ENCODE results near the gene POFUT2. TPM values are rescaled to one million over a fixed set of nuclear protein-coding genes. Genes with fewer than 3 reads are reported as not detected.

Gene POFUT2, protein sequence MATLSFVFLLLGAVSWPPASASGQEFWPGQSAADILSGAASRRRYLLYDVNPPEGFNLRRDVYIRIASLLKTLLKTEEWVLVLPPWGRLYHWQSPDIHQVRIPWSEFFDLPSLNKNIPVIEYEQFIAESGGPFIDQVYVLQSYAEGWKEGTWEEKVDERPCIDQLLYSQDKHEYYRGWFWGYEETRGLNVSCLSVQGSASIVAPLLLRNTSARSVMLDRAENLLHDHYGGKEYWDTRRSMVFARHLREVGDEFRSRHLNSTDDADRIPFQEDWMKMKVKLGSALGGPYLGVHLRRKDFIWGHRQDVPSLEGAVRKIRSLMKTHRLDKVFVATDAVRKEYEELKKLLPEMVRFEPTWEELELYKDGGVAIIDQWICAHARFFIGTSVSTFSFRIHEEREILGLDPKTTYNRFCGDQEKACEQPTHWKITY
- total RNA-seq: 10 to 100 TPM; 24.1 to 37.0 (median 28.8) TPM
- 10 to 100 TPM; 10.5 to 23.2 (median 19.3) TPM for polyA plus RNA-seq
- long read RNA-seq, donor 1, partial matches to known transcripts: 0 of 2 reads
- long read RNA-seq, donor 1, other reads (novel, unspliced or antisense): 0 of 2 reads
- long read RNA-seq, donor 2, partial matches to known transcripts: 0 of 5 reads
- long read RNA-seq, donor 2, other reads (novel, unspliced or antisense): 0 of 5 reads

DNA sequence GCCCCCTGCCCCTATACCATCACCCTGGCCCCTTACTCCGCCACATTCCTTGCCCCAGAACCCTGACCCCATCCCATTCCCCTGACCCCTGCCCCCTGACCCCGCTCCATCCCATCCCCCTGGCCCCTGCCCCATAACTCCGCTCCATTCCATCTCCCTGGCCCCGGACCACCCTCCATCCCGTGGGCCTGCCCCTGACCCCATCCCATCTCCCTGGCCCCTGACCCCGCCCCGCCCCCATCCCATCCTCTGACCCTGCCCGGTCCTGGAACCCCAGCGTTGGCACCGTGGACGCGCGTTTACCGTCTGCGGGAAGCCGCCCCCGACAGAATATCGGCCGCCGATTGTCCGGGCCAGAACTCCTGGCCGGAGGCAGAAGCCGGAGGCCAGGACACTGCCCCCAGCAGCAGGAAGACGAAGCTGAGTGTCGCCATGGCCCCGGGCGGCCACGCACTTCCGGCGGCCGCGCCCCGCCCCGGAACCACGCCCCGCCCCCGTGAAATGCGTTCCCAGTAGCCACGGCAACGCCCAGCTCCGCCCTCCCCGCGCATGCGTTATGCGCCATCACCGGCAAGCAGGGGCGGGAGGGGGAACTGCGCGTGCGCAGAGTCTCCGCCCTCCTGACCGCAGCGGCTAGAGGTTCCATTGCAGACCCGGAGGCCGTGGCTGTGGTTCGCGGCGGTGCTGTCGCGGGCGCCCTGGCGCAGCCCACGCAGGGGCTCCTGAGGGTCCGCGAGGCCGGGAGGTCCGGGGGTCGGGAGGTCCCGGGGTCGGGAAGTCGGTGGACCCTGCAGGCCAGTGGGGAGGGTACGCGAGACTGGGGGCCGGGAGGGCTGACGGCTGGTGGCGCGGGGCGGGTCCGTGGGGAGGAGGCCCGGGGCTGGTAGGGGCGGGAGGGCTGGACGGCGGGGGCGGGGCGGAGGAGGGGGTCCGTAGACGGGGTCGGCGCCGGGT is at the start of gene POFUT2:
Gene POFUT2, minus strand, starts transcription at position 458 of the 954 bp plus-strand sequence. Its CDS starts 24 bp downstream, at position 434.
- peak within 1 kb of the TSS; percentile 40 to 82 (median 70) for H3K4me3 ChIP-seq
- H3K36me3 ChIP-seq: peaks cover 0 to 34% (median 29%) of the 10 kb centered on the region in 6 donors
- peak; percentile 99 for DNase-seq
- H3K27ac ChIP-seq: peak within 1 kb of the TSS in 7 of 8 donors; percentile 66 to 91 (median 87)
- intact Hi-C loops (cut with DNase I; ENCODE audit: low total_unique reads): no loop called here
- peaks cover 23 to 64% (median 41%) of the 10 kb centered on the region in 6 donors for H3K4me1 ChIP-seq
- no peaks in the 10 kb centered on the region for H3K27me3 ChIP-seq (replicated peaks in 1 of 7)
- TF ChIP-seq, protein P1, sequence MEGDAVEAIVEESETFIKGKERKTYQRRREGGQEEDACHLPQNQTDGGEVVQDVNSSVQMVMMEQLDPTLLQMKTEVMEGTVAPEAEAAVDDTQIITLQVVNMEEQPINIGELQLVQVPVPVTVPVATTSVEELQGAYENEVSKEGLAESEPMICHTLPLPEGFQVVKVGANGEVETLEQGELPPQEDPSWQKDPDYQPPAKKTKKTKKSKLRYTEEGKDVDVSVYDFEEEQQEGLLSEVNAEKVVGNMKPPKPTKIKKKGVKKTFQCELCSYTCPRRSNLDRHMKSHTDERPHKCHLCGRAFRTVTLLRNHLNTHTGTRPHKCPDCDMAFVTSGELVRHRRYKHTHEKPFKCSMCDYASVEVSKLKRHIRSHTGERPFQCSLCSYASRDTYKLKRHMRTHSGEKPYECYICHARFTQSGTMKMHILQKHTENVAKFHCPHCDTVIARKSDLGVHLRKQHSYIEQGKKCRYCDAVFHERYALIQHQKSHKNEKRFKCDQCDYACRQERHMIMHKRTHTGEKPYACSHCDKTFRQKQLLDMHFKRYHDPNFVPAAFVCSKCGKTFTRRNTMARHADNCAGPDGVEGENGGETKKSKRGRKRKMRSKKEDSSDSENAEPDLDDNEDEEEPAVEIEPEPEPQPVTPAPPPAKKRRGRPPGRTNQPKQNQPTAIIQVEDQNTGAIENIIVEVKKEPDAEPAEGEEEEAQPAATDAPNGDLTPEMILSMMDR (IDR thresholded peaks at IDR 0.05 in 8 of 11, conservative IDR thresholded peaks at IDR 0.05 in 3 of 11): peak in 4 of 11 experiments; percentile 26 to 56 (median 37)
- TF ChIP-seq POLR2AphosphoS5 (IDR thresholded peaks at IDR 0.05) (peak; percentile 93 to 96 (median 94)), POLR2A (IDR thresholded peaks at IDR 0.05) (peak; percentile 28 to 67 (median 41))
- H3K9me3 ChIP-seq: no peaks in the 10 kb centered on the region
- 0 to 2% (median 1%) methylated on average over 16 to 90 of the region's 90 CpGs for WGBS, 5 donors

DNA sequence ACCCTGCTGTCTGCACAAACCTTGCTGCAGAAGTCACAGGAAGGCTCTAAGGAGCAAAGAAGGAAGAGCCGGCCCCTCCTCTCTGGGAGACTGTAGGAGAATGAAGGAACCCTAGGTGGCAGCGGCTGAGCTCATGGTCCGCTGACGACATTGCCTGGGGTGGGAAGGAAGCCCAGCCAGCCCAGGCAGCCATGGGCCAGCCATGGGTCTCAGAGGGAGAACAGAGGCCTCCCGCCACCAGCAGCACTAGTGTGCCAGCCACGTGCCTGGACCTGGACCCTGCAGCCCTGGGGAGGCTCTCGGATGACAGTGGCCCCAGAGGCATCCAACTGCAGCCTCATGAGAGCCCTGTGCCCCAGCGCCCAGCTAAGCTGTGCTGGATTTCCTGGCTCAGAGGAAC is 49.2 kb upstream of the POFUT2 start:
- H3K27ac ChIP-seq: no peak overlapping the region
- TF ChIP-seq POLR2AphosphoS5 (IDR thresholded peaks at IDR 0.05) (no peak), POLR2A (IDR thresholded peaks at IDR 0.05) (no peak)
- TF ChIP-seq, protein P1 (IDR thresholded peaks at IDR 0.05 in 8 of 11, conservative IDR thresholded peaks at IDR 0.05 in 3 of 11): no peak
- DNase-seq: peak; percentile 48
- WGBS, 5 donors: 59 to 72% (median 68%) methylated on average over 6 to 8 of the region's 8 CpGs
- peaks cover 0 to 8% (median 0%) of the 10 kb centered on the region in 6 donors for H3K4me1 ChIP-seq
- peaks cover 0 to 31% (median 0%) of the 10 kb centered on the region in 7 donors for H3K27me3 ChIP-seq (replicated peaks in 1 of 7)
- intact Hi-C loops (cut with DNase I; ENCODE audit: low total_unique reads): no loop called here
- no peaks in the 10 kb centered on the region for H3K36me3 ChIP-seq
- no peaks in the 10 kb centered on the region for H3K9me3 ChIP-seq
- no peak overlapping the region for H3K4me3 ChIP-seq

DNA sequence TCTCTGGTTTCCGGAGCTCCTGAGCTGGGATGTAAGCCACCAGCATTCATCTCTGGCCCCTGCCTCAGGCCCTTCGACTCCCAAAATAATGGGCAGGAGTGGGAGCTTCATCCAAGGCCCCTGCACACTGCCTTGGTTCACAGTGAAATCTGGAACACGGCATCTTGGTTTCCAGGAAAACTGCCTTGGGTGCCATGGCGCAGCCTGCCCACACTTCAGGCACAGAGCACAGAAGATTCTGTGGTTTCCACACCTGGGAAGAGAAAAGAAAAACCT is 48.8 kb upstream of the POFUT2 start:
- Histone ChIP-seq H3K27ac (no peak overlapping the region), H3K4me1 (peaks cover 0 to 4% (median 0%) of the 10 kb centered on the region in 6 donors), H3K27me3 (replicated peaks in 1 of 7) (peaks cover 0 to 31% (median 0%) of the 10 kb centered on the region in 7 donors), H3K4me3 (no peak overlapping the region), H3K36me3 (no peaks in the 10 kb centered on the region), H3K9me3 (no peaks in the 10 kb centered on the region)
- DNase-seq: peak; percentile 11
- TF ChIP-seq POLR2A (IDR thresholded peaks at IDR 0.05): no peak
- TF ChIP-seq, protein P1 (IDR thresholded peaks at IDR 0.05 in 8 of 11, conservative IDR thresholded peaks at IDR 0.05 in 3 of 11): no peak
- TF ChIP-seq POLR2AphosphoS5 (IDR thresholded peaks at IDR 0.05): no peak
- intact Hi-C loops (cut with DNase I; ENCODE audit: low total_unique reads): no loop called here
- 66 to 89% (median 86%) methylated on average over 4 of the region's 4 CpGs for WGBS, 5 donors
